ENCODE measurements around the gene USP5. TPM values are rescaled to one million over a fixed set of nuclear protein-coding genes. Genes with fewer than 3 reads are reported as not detected.
A peak's percentile ranks its signal among the peaks of the same experiment; 100 is the strongest.

Gene USP5
- total RNA-seq, 1 experiment from 2014 or later = 104 TPM

GRCh38 chr12:6825398-6826124, 26.4 kb upstream of the USP5 start:
- peak; percentile 52 for DNase-seq (ENCODE audit: low spot score)

GRCh38 chr12:6826125-6826733, 25.7 kb upstream of the USP5 start:
- DNase-seq (ENCODE audit: low spot score) = no peak

- DNase-seq (ENCODE audit: low spot score) = no peak
Measured at GRCh38 chr12:6826734-6827436, 25.1 kb upstream of the USP5 start.

DNA sequence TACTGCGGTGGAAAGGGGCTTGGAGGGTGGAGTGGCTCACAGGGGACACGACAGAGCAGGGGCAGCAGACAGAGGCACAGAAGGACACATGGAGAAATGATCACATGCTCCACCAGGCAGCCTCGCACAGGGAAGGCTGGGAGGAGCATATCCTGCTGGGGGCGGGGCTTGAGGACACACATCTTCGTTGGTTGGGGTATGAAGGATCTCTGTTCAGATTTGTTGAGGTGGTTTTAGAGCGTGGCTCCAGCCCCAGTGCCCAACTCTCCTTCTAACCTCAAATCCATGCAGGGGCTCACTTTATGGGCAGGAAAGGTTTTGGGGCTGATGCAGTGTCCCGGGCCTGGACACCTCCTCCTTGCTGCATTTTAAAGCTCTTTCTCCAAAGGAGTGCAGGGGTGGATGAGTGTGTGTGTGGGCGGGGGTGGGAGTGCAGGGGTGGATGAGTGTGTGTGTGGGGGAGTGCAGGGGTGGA, 24.5 kb upstream of the USP5 start:
- peak; percentile 45 for DNase-seq (ENCODE audit: low spot score)

DNA sequence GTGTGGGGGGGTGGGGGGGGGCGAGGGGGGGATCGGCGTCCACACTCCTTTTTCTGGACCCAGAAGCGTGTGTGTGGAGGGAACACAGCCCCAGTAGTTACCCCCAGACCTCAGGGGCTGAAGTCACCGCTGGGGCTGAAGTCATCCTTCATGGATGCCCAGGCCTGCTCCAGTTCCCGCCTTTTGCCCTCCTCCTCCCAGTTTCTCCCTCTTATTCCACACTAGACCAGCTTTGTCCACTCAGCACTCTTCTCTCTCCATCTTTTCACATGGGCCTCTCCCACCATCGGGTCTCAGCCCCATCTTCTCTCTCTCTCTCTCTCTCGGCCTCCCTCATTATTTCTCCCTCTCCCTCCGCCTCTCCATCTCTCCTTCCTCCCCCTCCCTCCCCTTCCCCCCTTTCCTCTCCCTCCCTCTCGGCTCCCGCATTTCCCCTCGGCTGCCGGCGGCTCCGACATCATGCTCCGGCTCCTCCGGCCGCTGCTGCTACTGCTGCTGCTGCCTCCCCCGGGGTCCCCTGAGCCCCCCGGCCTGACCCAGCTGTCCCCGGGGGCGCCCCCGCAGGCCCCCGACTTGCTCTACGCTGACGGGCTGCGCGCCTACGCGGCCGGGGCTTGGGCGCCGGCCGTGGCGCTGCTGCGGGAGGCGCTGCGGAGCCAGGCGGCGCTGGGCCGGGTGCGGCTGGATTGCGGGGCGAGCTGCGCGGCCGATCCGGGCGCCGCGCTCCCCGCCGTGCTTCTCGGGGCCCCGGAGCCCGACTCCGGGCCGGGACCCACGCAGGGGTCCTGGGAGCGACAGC, 23.8 kb upstream of the USP5 start, which contains the start of gene P3H3:
Gene P3H3 (plus strand): TSS at position 426 of the 799 bp plus-strand sequence. CDS start 34 bp downstream, at position 460.
- DNase-seq (ENCODE audit: low spot score) = peak; percentile 30

DNA sequence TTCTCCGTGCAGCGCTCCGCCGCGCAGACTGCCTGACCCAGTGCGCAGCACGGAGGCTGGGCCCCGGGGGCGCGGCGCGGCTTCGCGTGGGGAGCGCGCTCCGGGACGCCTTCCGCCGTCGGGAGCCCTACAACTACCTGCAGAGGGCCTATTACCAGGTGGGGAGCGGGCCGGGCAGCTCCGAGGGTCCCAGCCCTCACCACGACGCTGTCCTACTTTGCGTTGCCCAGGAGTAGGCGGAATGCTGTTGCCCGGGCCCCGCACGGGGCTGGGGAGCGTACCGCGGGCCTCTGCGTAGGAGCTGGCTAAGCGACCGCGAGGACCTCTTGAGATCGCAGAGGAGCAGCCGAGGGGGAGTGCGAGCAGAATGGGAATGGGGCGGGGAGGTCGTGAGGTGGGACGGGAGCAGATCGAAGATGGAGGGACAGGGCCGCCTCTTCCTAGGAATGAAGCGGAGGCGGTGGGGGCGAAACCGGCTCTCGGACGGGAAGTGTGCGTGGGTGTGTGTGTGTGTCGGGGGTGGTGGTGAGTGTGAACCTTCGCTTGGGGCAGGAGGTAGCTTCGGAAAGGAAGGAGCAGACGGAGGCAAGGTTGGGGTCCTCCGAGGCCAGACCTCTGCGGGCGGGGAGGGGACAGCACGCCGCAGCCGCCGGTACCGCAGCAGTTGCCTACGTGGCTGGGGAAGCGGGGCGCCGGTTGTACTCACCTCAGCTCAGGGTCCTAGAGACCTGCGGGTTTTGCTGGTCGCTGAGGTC, 23.0 kb upstream of the USP5 start:
- DNase-seq (ENCODE audit: low spot score) = no peak

DNA sequence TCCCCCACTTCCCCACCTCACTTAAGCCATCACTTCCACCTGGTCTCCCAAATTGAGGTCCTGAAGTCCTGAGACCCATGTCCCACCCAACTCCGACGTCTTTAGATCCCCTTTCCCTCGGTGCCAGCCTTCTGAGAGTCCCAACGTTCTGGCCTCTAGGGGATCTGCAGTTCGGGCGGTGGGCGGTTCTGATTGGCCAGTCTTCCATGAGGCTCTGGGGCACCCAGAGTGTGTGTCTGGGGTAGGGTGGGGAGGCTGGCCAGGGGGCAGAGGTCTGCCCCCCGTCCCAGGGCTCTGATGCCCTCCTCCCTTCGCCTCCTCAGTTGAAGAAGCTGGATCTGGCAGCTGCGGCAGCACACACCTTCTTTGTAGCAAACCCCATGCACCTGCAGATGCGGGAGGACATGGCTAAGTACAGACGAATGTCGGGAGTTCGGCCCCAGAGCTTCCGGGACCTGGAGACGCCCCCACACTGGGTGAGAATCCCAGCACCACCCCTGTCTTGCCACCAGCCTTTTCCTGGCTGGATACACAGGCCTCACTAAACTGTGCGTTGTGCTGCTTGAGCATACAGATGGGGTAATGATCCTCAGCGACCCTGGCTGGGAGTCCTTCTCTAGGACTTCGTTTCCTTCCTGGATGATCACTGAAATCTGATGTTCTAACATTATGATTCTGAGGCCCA, 22.3 kb upstream of the USP5 start:
- no peak for DNase-seq (ENCODE audit: low spot score)

GRCh38 chr12:6830286-6830890, 21.6 kb upstream of the USP5 start:
- no peak for DNase-seq (ENCODE audit: low spot score)

- no peak for DNase-seq (ENCODE audit: low spot score)
Measured at GRCh38 chr12:6830999-6831398, 21.0 kb upstream of the USP5 start.

- DNase-seq (ENCODE audit: low spot score) = no peak
Measured at GRCh38 chr12:6831450-6831995, 20.4 kb upstream of the USP5 start.

DNA sequence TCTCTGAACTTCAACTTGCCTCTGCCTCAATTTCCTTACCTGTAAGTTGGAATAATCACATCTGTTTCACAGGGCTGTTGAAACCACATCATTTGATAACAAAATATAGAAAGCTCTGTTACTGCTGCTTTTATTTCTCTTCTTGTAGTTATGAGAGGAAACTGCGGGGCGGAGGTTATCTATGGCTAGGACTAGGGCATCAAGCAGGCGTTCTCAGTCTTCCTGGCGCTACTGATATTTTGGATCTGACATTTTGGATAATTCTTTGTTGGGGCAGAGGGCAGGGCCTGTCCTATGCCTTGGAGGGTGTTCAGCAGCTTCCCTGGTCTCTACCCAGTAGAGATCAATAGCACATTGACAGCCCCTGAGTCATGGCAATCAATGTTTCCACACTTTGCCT, 19.8 kb upstream of the USP5 start:
- DNase-seq (ENCODE audit: low spot score) = no peak

- DNase-seq (ENCODE audit: low spot score) = no peak
Measured at GRCh38 chr12:6833189-6833890, 18.6 kb upstream of the USP5 start.

DNA sequence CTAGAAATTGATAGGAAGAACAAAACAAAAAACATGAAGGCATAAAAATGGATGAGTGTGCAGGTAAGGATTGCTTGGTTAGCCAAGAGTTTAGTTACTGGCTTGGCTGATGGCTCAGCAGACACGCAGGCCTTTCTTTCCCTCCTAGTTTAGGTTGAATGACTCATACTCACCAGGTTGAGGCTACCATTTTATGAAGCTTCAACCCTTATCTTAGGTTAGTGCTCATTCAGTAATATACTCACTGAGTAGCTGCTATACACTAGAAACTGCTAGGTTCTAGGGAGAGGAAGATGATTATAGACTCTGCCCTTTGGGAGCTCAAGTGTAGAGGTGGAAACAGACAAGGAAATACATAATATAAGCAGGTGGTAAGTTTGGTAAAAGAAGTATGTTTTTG, 17.7 kb upstream of the USP5 start:
- DNase-seq (ENCODE audit: low spot score) = no peak

GRCh38 chr12:6834873-6835272, 17.1 kb upstream of the USP5 start:
- no peak for DNase-seq (ENCODE audit: low spot score)

GRCh38 chr12:6836851-6837250, 15.1 kb upstream of the USP5 start:
- no peak for DNase-seq (ENCODE audit: low spot score)

GRCh38 chr12:6837370-6838060, 14.4 kb upstream of the USP5 start:
- DNase-seq (ENCODE audit: low spot score) = no peak

- DNase-seq (ENCODE audit: low spot score) = no peak
Measured at GRCh38 chr12:6838854-6839253, 13.1 kb upstream of the USP5 start.

- DNase-seq (ENCODE audit: low spot score) = no peak
Measured at GRCh38 chr12:6839482-6840201, 12.3 kb upstream of the USP5 start.
